Upper lobe of left lung (tissue), 4 donors: ENCODE measurements around the gene ST6GALNAC3.

ENCODE experiments used
- POLR2A ChIP-seq, 4 donors: fragments of 450-650 bp; IDR thresholded peaks; one replicate each; pipeline ENCODE4 v1.5.1; 2016 to 2017; ENCODE audit warnings: antibody characterized with exemption in 4 of 4, mild to moderate bottlenecking in 2 of 4
- TF ChIP-seq, protein P1 (sequence below), 6 experiments: fragments of 450-650 bp in 4 of 6; fragments of 200-600 bp in 2 of 6; sonication (generic) in 2 of 6; IDR thresholded peaks; one replicate each; pipeline ENCODE4 v1.5.1; 2016 to 2019; ENCODE audit warnings: antibody characterized with exemption in 6 of 6

DNA sequence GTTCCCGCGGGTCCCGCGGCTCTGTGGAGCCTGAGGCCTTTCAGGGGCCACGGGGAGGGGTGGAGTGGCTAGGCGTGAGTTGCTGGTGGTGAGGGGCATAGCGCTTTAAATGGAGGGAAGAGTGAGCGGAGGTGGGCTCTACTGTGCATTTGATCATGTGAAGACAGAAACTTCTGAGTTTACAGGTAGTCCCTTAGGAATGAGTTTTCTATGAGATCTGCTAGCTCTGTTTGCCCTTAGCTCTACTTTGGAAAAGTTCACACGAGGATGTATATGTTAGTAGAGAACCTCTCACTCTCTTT is 593 bp downstream of the ST6GALNAC3 start:
- TF ChIP-seq, protein P1, sequence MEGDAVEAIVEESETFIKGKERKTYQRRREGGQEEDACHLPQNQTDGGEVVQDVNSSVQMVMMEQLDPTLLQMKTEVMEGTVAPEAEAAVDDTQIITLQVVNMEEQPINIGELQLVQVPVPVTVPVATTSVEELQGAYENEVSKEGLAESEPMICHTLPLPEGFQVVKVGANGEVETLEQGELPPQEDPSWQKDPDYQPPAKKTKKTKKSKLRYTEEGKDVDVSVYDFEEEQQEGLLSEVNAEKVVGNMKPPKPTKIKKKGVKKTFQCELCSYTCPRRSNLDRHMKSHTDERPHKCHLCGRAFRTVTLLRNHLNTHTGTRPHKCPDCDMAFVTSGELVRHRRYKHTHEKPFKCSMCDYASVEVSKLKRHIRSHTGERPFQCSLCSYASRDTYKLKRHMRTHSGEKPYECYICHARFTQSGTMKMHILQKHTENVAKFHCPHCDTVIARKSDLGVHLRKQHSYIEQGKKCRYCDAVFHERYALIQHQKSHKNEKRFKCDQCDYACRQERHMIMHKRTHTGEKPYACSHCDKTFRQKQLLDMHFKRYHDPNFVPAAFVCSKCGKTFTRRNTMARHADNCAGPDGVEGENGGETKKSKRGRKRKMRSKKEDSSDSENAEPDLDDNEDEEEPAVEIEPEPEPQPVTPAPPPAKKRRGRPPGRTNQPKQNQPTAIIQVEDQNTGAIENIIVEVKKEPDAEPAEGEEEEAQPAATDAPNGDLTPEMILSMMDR (IDR thresholded peaks at IDR 0.05): no peak
- TF ChIP-seq POLR2A (IDR thresholded peaks at IDR 0.05): no peak
